ENCODE results near the gene DGKB. TPM values are rescaled to one million over a fixed set of nuclear protein-coding genes. Genes with fewer than 3 reads are reported as not detected.

Gene DGKB
- total and polyA plus RNA-seq, 2 of the 8 experiments (the other 6 are each of a cell fraction or from before 2014, with no cell fraction given): 1.9 to 2.6 TPM

GRCh38 chr7:14332155-14332554, 570.4 kb downstream of the DGKB start:
- no peak overlapping the region for H3K56ac ChIP-seq (replicated peaks; ENCODE audit: insufficient read length, low read depth, low read length)
- no peaks in the 10 kb centered on the region for H3K4me1 ChIP-seq (replicated peaks in 1 of 4; ENCODE audit: control insufficient read depth in 3 of 4, insufficient read depth in 4 of 4, low read length in 3 of 4)
- no peak overlapping the region for H4K8ac ChIP-seq (ENCODE audit: extremely low read depth, insufficient read depth, low read length)
- H4K91ac ChIP-seq (replicated peaks; ENCODE audit: insufficient read length, low read length): no peak overlapping the region
- H2BK5ac ChIP-seq (ENCODE audit: low read depth, low read length): no peak overlapping the region
- no peaks in the 10 kb centered on the region for H3K36me3 ChIP-seq (ENCODE audit: control insufficient read depth in 2 of 4, insufficient read depth in 4 of 4, low read length in 3 of 4)
- H3K27me3 ChIP-seq (replicated peaks in 1 of 4; ENCODE audit: control insufficient read depth in 3 of 4, extremely low read depth in 1 of 4, insufficient read depth in 3 of 4, low read length in 3 of 4): no peaks in the 10 kb centered on the region
- CTCF ChIA-PET (ENCODE audit: partially characterized antibody): interaction anchor here (1.1 kb wide), 1 partner anchor 9 kb away, joined by 3 read pairs; no protein-coding TSS in a partner anchor
- no peaks in the 10 kb centered on the region for H3K79me1 ChIP-seq (ENCODE audit: low read depth, low read length)
- H3K23ac ChIP-seq (ENCODE audit: insufficient read length): no peak overlapping the region
- POLR2A ChIA-PET (ENCODE audit: partially characterized antibody): no interaction called here
- H3K4ac ChIP-seq (replicated peaks; ENCODE audit: insufficient read length, low read depth, low read length): no peak overlapping the region
- H3K4me3 ChIP-seq (ENCODE audit: extremely low read depth in 1 of 4, insufficient read depth in 2 of 4, low read depth in 3 of 4, low read length in 4 of 4): no peak overlapping the region
- TF ChIP-seq ASH2L (IDR thresholded peaks at IDR 0.05; ENCODE audit: low read length) (no peak), HDAC2 (IDR thresholded peaks at IDR 0.05; ENCODE audit: borderline replicate concordance in 1 of 2, low read depth in 2 of 2, low read length in 2 of 2) (no peak), TAF1 (IDR thresholded peaks at IDR 0.05; ENCODE audit: low read depth, low read length) (no peak), NRF1 (IDR thresholded peaks at IDR 0.05; ENCODE audit: low read depth, low read length) (no peak), PHF8 (conservative IDR thresholded peaks at IDR 0.05; ENCODE audit: low read depth, low read length) (no peak), MAFK (IDR thresholded peaks at IDR 0.05; ENCODE audit: low read depth, low read length) (no peak), TEAD4 (IDR thresholded peaks at IDR 0.05; ENCODE audit: low read depth, low read length) (peak; percentile 63; the same call in 1 of the 2 replicates), SRF (IDR thresholded peaks at IDR 0.05; ENCODE audit: low read depth, low read length) (no peak), NANOG (IDR thresholded peaks at IDR 0.05; ENCODE audit: insufficient read depth, low read depth, low read length, poor library complexity, severe bottlenecking) (peak; percentile 65), HDAC6 (IDR thresholded peaks at IDR 0.05; ENCODE audit: low read depth, low read length) (no peak)
- H3K18ac ChIP-seq (ENCODE audit: extremely low read depth, low read length): no peak overlapping the region
- H2BK20ac ChIP-seq (ENCODE audit: low read length): no peak overlapping the region
- no peak overlapping the region for H3K27ac ChIP-seq (ENCODE audit: low read depth, low read length)
- H2AFZ ChIP-seq (ENCODE audit: low read length): no peak overlapping the region
- WGBS, 2 experiments (ENCODE audit: extremely low coverage in 1 of 2, insufficient coverage in 1 of 2, insufficient read length in 1 of 2, insufficient replicate concordance in 2 of 2, low coverage in 1 of 2, low lambda C conversion rate in 2 of 2, missing lambda C conversion rate in 1 of 2): 76% methylated on average over 5 of the region's 5 CpGs; no CpG with 5 or more reads in 1 of the 2 experiments
- H3K14ac ChIP-seq (ENCODE audit: insufficient read length): no peak overlapping the region
- FAIRE-seq (no peak), DNase-seq (ENCODE audit: low read depth in 1 of 2, low spot score in 2 of 2) (no peak)
- no peaks in the 10 kb centered on the region for H3K79me2 ChIP-seq (ENCODE audit: control insufficient read depth in 1 of 2, insufficient read depth in 2 of 2, low read length in 2 of 2)
- no peaks in the 10 kb centered on the region for H4K20me1 ChIP-seq (replicated peaks in 1 of 2; ENCODE audit: control insufficient read depth in 1 of 2, insufficient read depth in 2 of 2, low read length in 2 of 2)
- H4K5ac ChIP-seq (ENCODE audit: insufficient read length, low read depth, low read length): no peak overlapping the region
- no peaks in the 10 kb centered on the region for H3K23me2 ChIP-seq (ENCODE audit: low read depth, low read length)
- no peaks in the 10 kb centered on the region for H3K9me3 ChIP-seq (ENCODE audit: insufficient read depth in 2 of 2, low read depth in 1 of 2, low read length in 1 of 2)
- no peak overlapping the region for H2BK120ac ChIP-seq (replicated peaks; ENCODE audit: low read depth, low read length)
- H3K9ac ChIP-seq (replicated peaks in 1 of 4; ENCODE audit: extremely low read depth in 1 of 4, low read depth in 3 of 4, low read length in 3 of 4): no peak overlapping the region
- no peak overlapping the region for H2AK5ac ChIP-seq (ENCODE audit: low read depth, low read length)
- H2BK15ac ChIP-seq (ENCODE audit: low read length): no peak overlapping the region
- H3K4me2 ChIP-seq (ENCODE audit: insufficient read depth in 1 of 2, low read depth in 2 of 2, low read length in 2 of 2): no peak overlapping the region
- no peak overlapping the region for H2BK12ac ChIP-seq (ENCODE audit: low read depth, low read length)

All from H1 (cell line).